ENCODE measurements around the gene OGFOD1. TPM values are rescaled to one million over a fixed set of nuclear protein-coding genes. Genes with fewer than 3 reads are reported as not detected.
A peak's percentile ranks its signal among the peaks of the same experiment; 100 is the strongest.

The OGFOD1 gene
- total and polyA plus RNA-seq, 2 of the 13 experiments (the other 11 are each of a cell fraction or from before 2014, with no cell fraction given) = 35.2 to 81.3 TPM

DNA sequence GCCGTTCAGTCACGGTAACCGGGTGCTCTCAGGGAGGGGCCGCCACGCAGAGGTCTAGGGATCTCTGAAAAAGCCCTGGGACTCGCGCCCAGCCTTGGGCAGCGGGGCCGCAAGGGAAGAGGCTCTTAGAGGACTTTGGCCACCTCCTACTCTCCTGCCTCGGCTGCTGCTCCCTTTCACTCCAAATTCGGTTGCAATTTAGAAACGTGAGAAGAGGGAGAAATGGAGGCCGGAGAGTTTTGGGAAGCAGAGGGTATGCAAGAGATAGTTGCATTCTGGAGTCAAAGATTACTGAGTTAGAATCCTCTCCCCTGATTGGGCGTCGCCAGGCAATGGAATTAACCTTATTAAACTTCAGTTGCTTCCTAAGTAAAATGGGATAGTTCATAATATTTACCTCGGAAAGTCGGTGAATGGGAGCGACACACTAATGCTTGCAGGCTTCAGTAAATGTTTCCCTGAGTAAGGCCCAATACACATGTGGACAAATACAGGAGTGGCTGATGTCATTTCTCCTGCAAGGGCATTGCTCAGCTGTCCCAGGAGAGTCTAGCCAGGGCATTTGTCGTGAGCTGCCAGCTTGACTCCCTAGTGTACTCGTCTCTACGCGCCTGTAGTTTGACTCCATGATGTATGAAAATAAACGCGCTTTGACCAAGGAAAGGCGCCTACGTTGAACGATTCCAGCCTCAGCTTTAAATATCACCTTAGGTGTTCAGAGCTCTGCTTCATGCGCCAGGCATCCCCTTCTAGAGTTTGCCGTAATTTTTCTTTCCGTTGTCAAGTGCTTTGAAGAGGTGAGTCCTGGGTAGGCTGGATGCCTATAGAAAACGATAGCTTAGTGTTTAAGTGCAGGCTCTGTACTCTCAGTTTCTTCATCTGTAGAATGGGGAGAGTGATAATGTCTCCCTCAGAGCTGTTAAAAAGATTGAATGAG is 667 bp downstream of the OGFOD1 start (continued):
- TF ChIP-seq GATA4 (IDR thresholded peaks at IDR 0.05; ENCODE audit: borderline replicate concordance, low read depth) (no peak), ZNF20 (CRISPR knock-in tag; IDR thresholded peaks at IDR 0.05) (no peak), MAFG (CRISPR knock-in tag; IDR thresholded peaks at IDR 0.05) (no peak), DNMT3B (CRISPR knock-in tag; conservative IDR thresholded peaks at IDR 0.05) (no peak), RCOR2 (CRISPR knock-in tag; IDR thresholded peaks at IDR 0.05) (0 out of 2 replicates have a peak, but pooled peaks have one; percentile 34), EP300 (IDR thresholded peaks at IDR 0.05; ENCODE audit: low read depth in 2 of 2, low read length in 2 of 2) (no peak), EP300 (CRISPR knock-in tag; IDR thresholded peaks at IDR 0.05; ENCODE audit: borderline replicate concordance) (no peak), TCF7 (IDR thresholded peaks at IDR 0.05; ENCODE audit: low read depth) (no peak), ZFX (CRISPR knock-in tag; IDR thresholded peaks at IDR 0.05; ENCODE audit: low read depth) (no peak; the same call in 1 of the 2 replicates), PRMT3 (CRISPR knock-in tag; IDR thresholded peaks at IDR 0.05; ENCODE audit: borderline replicate concordance, low read depth) (no peak), ZFY (CRISPR knock-in tag; IDR thresholded peaks at IDR 0.05) (peak; percentile 54)
- TF ChIP-seq, protein P1, sequence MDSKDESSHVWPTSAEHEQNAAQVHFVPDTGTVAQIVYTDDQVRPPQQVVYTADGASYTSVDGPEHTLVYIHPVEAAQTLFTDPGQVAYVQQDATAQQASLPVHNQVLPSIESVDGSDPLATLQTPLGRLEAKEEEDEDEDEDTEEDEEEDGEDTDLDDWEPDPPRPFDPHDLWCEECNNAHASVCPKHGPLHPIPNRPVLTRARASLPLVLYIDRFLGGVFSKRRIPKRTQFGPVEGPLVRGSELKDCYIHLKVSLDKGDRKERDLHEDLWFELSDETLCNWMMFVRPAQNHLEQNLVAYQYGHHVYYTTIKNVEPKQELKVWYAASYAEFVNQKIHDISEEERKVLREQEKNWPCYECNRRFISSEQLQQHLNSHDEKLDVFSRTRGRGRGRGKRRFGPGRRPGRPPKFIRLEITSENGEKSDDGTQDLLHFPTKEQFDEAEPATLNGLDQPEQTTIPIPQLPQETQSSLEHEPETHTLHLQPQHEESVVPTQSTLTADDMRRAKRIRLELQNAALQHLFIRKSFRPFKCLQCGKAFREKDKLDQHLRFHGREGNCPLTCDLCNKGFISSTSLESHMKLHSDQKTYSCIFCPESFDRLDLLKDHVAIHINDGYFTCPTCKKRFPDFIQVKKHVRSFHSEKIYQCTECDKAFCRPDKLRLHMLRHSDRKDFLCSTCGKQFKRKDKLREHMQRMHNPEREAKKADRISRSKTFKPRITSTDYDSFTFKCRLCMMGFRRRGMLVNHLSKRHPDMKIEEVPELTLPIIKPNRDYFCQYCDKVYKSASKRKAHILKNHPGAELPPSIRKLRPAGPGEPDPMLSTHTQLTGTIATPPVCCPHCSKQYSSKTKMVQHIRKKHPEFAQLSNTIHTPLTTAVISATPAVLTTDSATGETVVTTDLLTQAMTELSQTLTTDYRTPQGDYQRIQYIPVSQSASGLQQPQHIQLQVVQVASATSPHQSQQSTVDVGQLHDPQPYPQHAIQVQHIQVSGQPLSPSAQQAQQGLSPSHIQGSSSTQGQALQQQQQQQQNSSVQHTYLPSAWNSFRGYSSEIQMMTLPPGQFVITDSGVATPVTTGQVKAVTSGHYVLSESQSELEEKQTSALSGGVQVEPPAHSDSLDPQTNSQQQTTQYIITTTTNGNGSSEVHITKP (CRISPR knock-in tag; IDR thresholded peaks at IDR 0.05; ENCODE audit: low read depth) = no peak
- TF ChIP-seq, protein P2, sequence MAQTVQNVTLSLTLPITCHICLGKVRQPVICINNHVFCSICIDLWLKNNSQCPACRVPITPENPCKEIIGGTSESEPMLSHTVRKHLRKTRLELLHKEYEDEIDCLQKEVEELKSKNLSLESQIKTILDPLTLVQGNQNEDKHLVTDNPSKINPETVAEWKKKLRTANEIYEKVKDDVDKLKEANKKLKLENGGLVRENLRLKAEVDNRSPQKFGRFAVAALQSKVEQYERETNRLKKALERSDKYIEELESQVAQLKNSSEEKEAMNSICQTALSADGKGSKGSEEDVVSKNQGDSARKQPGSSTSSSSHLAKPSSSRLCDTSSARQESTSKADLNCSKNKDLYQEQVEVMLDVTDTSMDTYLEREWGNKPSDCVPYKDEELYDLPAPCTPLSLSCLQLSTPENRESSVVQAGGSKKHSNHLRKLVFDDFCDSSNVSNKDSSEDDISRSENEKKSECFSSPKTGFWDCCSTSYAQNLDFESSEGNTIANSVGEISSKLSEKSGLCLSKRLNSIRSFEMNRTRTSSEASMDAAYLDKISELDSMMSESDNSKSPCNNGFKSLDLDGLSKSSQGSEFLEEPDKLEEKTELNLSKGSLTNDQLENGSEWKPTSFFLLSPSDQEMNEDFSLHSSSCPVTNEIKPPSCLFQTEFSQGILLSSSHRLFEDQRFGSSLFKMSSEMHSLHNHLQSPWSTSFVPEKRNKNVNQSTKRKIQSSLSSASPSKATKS (CRISPR knock-in tag; IDR thresholded peaks at IDR 0.05) = 0 out of 2 replicates have a peak, but pooled peaks have one; percentile 58
- TF ChIP-seq, protein P3, sequence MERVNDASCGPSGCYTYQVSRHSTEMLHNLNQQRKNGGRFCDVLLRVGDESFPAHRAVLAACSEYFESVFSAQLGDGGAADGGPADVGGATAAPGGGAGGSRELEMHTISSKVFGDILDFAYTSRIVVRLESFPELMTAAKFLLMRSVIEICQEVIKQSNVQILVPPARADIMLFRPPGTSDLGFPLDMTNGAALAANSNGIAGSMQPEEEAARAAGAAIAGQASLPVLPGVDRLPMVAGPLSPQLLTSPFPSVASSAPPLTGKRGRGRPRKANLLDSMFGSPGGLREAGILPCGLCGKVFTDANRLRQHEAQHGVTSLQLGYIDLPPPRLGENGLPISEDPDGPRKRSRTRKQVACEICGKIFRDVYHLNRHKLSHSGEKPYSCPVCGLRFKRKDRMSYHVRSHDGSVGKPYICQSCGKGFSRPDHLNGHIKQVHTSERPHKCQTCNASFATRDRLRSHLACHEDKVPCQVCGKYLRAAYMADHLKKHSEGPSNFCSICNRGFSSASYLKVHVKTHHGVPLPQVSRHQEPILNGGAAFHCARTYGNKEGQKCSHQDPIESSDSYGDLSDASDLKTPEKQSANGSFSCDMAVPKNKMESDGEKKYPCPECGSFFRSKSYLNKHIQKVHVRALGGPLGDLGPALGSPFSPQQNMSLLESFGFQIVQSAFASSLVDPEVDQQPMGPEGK (CRISPR knock-in tag; IDR thresholded peaks at IDR 0.05) = peak; percentile 46; the same call in 1 of the 2 replicates
- TF ChIP-seq, protein P4, sequence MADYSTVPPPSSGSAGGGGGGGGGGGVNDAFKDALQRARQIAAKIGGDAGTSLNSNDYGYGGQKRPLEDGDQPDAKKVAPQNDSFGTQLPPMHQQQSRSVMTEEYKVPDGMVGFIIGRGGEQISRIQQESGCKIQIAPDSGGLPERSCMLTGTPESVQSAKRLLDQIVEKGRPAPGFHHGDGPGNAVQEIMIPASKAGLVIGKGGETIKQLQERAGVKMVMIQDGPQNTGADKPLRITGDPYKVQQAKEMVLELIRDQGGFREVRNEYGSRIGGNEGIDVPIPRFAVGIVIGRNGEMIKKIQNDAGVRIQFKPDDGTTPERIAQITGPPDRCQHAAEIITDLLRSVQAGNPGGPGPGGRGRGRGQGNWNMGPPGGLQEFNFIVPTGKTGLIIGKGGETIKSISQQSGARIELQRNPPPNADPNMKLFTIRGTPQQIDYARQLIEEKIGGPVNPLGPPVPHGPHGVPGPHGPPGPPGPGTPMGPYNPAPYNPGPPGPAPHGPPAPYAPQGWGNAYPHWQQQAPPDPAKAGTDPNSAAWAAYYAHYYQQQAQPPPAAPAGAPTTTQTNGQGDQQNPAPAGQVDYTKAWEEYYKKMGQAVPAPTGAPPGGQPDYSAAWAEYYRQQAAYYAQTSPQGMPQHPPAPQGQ (CRISPR knock-in tag; IDR thresholded peaks at IDR 0.05; ENCODE audit: borderline replicate concordance) = peak; percentile 41; the same call in 1 of the 2 replicates

Measured in HepG2 (cell line).